ENCODE data around the gene ELAVL1. TPM values are rescaled to one million over a fixed set of nuclear protein-coding genes. Genes with fewer than 3 reads are reported as not detected.
A peak's percentile ranks its signal among the peaks of the same experiment; 100 is the strongest.

Gene ELAVL1
- total and polyA plus RNA-seq, 2 of the 13 experiments (the other 11 are each of a cell fraction or from before 2014, with no cell fraction given): 27.9 to 38.4 TPM

DNA sequence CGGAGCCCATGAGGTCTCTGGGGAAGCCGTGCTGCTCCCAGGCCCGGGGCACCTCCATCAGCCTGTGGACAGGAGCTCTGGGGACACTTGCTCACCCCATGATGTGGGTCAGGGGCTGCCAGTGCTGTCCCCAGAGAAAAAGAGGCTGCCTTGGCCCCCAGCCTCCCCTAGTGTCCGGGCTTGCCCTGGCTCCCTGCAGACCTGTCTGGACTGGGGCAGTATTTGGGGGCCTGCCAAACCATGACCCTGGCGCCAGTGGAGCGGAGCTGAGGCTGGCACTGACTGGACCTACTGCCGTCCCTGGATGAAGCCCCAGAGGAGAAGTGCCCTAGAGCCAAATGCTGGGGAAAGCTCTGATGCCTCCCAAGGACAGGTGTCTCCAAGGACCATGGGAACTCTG lies 30.4 kb downstream of the ELAVL1 start (continued):
- no peak for TF ChIP-seq ZNF878 (CRISPR knock-in tag; IDR thresholded peaks at IDR 0.05)

DNA sequence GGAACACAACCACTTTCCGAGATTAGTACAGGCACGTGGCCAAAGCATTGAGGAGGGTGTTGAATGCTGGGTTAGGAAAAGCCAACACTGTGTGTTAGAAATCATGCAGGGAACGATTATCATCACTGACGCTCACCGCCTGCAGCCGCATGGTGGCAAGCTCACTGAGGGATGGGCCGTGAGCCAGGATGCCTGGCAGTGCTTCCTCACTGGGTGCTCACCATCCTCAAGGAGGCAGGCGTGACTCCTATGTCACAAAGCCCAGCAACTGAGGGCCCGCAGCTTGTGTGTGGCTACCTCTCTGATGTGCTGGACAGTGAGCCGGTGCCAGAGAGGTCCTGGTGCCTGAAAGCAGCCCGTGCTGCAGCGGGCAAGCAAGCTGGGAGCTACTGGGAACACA lies 31.6 kb downstream of the ELAVL1 start:
- BruUV-seq (replicated peaks): no TSS peak
- ChIA-PET POLR2A (no interaction called here), CTCF (ENCODE audit: low intra/inter-chr PET ratio, low total read pairs) (no interaction called here)
- H3K9me3 ChIP-seq (ENCODE audit: low read length): no peaks in the 10 kb centered on the region
- DNase-seq (ENCODE audit: low spot score) (no peak), ATAC-seq (no peak), FAIRE-seq (no peak)
- in situ Hi-C loops (cut with HindIII; ENCODE audit: extremely low pct_ligation_motif_present, low pct_unique_long_range_greater_than_20kb) (no loop called here), intact Hi-C loops (cut with micrococcal nuclease; ENCODE audit: unreplicated experiment) (no loop called here)
- no peak for TF ChIP-seq IKZF4 (CRISPR knock-in tag; IDR thresholded peaks at IDR 0.05; ENCODE audit: borderline replicate concordance, low read depth, not compliant biosample characterization)
- TF ChIP-seq AGO2 (optimal IDR thresholded peaks at IDR 0.05; ENCODE audit: low read depth, low read length): peak; percentile 24
- TF ChIP-seq, protein P1, sequence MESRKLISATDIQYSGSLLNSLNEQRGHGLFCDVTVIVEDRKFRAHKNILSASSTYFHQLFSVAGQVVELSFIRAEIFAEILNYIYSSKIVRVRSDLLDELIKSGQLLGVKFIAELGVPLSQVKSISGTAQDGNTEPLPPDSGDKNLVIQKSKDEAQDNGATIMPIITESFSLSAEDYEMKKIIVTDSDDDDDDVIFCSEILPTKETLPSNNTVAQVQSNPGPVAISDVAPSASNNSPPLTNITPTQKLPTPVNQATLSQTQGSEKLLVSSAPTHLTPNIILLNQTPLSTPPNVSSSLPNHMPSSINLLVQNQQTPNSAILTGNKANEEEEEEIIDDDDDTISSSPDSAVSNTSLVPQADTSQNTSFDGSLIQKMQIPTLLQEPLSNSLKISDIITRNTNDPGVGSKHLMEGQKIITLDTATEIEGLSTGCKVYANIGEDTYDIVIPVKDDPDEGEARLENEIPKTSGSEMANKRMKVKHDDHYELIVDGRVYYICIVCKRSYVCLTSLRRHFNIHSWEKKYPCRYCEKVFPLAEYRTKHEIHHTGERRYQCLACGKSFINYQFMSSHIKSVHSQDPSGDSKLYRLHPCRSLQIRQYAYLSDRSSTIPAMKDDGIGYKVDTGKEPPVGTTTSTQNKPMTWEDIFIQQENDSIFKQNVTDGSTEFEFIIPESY (CRISPR knock-in tag; IDR thresholded peaks at IDR 0.05): no peak
- no peak for TF ChIP-seq MEIS1 (CRISPR knock-in tag; IDR thresholded peaks at IDR 0.05; ENCODE audit: borderline replicate concordance)
- H3K79me2 ChIP-seq (ENCODE audit: insufficient read depth, low read length): peaks cover 2% of the 10 kb centered on the region
- H3K9ac ChIP-seq (ENCODE audit: insufficient read depth, low read depth, low read length): no peak overlapping the region
- H3K36me3 ChIP-seq (replicated peaks in 1 of 2; ENCODE audit: control insufficient read depth in 1 of 2, insufficient read depth in 2 of 2, low read length in 2 of 2): peaks cover 34 to 71% of the 10 kb centered on the region in 2 experiments; a peak in 4 of 5 replicates
- no peak overlapping the region for H3K4me2 ChIP-seq (ENCODE audit: low read depth, low read length)
- no peak overlapping the region for H2AFZ ChIP-seq (ENCODE audit: low read length)
- H3K4me1 ChIP-seq (ENCODE audit: insufficient read depth, low read length): no peaks in the 10 kb centered on the region
- H4K20me1 ChIP-seq (ENCODE audit: insufficient read depth, low read length): peaks cover 3% of the 10 kb centered on the region; the same call in 1 of the 2 replicates
- no peak overlapping the region for H3K27ac ChIP-seq (ENCODE audit: extremely low read length, insufficient read depth, low read length)
- WGBS (ENCODE audit: low lambda C conversion rate): 94% methylated on average over 12 of the region's 12 CpGs
- no peak overlapping the region for H3K4me3 ChIP-seq (replicated peaks in 1 of 3; ENCODE audit: insufficient read depth in 1 of 3, low read depth in 2 of 3, low read length in 3 of 3)
- H3K27me3 ChIP-seq (ENCODE audit: control insufficient read depth in 1 of 2, insufficient read depth in 2 of 2, low read length in 2 of 2): no peaks in the 10 kb centered on the region
